ENCODE measurements around the gene TCF12. TPM values are rescaled to one million over a fixed set of nuclear protein-coding genes. Genes with fewer than 3 reads are reported as not detected.

TCF12 gene
- total and polyA plus RNA-seq, 2 of the 8 experiments (the other 6 are each of a cell fraction or from before 2014, with no cell fraction given), result 85.8 to 101 TPM

DNA sequence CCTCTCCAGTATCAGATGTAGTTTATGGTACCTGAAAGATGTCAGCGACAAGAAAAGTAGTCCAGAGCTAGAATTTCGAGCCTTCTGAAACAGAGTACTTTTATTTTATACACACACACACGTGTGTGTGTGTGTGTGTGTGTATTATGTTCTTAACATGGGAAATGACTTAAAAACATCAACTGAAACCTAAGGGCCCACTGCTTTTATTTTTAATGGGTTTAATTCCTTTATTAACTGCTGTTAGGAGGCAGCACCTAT, 1.9 kb downstream of the TCF12 start (continued):
- TF ChIP-seq, protein P1, sequence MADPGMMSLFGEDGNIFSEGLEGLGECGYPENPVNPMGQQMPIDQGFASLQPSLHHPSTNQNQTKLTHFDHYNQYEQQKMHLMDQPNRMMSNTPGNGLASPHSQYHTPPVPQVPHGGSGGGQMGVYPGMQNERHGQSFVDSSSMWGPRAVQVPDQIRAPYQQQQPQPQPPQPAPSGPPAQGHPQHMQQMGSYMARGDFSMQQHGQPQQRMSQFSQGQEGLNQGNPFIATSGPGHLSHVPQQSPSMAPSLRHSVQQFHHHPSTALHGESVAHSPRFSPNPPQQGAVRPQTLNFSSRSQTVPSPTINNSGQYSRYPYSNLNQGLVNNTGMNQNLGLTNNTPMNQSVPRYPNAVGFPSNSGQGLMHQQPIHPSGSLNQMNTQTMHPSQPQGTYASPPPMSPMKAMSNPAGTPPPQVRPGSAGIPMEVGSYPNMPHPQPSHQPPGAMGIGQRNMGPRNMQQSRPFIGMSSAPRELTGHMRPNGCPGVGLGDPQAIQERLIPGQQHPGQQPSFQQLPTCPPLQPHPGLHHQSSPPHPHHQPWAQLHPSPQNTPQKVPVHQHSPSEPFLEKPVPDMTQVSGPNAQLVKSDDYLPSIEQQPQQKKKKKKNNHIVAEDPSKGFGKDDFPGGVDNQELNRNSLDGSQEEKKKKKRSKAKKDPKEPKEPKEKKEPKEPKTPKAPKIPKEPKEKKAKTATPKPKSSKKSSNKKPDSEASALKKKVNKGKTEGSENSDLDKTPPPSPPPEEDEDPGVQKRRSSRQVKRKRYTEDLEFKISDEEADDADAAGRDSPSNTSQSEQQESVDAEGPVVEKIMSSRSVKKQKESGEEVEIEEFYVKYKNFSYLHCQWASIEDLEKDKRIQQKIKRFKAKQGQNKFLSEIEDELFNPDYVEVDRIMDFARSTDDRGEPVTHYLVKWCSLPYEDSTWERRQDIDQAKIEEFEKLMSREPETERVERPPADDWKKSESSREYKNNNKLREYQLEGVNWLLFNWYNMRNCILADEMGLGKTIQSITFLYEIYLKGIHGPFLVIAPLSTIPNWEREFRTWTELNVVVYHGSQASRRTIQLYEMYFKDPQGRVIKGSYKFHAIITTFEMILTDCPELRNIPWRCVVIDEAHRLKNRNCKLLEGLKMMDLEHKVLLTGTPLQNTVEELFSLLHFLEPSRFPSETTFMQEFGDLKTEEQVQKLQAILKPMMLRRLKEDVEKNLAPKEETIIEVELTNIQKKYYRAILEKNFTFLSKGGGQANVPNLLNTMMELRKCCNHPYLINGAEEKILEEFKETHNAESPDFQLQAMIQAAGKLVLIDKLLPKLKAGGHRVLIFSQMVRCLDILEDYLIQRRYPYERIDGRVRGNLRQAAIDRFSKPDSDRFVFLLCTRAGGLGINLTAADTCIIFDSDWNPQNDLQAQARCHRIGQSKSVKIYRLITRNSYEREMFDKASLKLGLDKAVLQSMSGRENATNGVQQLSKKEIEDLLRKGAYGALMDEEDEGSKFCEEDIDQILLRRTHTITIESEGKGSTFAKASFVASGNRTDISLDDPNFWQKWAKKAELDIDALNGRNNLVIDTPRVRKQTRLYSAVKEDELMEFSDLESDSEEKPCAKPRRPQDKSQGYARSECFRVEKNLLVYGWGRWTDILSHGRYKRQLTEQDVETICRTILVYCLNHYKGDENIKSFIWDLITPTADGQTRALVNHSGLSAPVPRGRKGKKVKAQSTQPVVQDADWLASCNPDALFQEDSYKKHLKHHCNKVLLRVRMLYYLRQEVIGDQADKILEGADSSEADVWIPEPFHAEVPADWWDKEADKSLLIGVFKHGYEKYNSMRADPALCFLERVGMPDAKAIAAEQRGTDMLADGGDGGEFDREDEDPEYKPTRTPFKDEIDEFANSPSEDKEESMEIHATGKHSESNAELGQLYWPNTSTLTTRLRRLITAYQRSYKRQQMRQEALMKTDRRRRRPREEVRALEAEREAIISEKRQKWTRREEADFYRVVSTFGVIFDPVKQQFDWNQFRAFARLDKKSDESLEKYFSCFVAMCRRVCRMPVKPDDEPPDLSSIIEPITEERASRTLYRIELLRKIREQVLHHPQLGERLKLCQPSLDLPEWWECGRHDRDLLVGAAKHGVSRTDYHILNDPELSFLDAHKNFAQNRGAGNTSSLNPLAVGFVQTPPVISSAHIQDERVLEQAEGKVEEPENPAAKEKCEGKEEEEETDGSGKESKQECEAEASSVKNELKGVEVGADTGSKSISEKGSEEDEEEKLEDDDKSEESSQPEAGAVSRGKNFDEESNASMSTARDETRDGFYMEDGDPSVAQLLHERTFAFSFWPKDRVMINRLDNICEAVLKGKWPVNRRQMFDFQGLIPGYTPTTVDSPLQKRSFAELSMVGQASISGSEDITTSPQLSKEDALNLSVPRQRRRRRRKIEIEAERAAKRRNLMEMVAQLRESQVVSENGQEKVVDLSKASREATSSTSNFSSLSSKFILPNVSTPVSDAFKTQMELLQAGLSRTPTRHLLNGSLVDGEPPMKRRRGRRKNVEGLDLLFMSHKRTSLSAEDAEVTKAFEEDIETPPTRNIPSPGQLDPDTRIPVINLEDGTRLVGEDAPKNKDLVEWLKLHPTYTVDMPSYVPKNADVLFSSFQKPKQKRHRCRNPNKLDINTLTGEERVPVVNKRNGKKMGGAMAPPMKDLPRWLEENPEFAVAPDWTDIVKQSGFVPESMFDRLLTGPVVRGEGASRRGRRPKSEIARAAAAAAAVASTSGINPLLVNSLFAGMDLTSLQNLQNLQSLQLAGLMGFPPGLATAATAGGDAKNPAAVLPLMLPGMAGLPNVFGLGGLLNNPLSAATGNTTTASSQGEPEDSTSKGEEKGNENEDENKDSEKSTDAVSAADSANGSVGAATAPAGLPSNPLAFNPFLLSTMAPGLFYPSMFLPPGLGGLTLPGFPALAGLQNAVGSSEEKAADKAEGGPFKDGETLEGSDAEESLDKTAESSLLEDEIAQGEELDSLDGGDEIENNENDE (IDR thresholded peaks at IDR 0.05; ENCODE audit: insufficient replicate concordance, low read length), result no peak
- TF ChIP-seq HDAC6 (IDR thresholded peaks at IDR 0.05; ENCODE audit: low read depth, low read length) (no peak), JUND (IDR thresholded peaks at IDR 0.05; ENCODE audit: low read length) (no peak), SUZ12 (IDR thresholded peaks at IDR 0.05; ENCODE audit: low read length) (no peak), CBX5 (IDR thresholded peaks at IDR 0.05; ENCODE audit: low read depth, low read length) (no peak), KDM4A (IDR thresholded peaks at IDR 0.05; ENCODE audit: low read depth, low read length, severe bottlenecking) (no peak), TAF1 (IDR thresholded peaks at IDR 0.05; ENCODE audit: low read depth, low read length) (no peak), SIRT6 (IDR thresholded peaks at IDR 0.05; ENCODE audit: low read length) (no peak), POLR2A (IDR thresholded peaks at IDR 0.05; ENCODE audit: control extremely low read depth in 1 of 2, low read depth in 2 of 2, low read length in 2 of 2) (no peak), RBBP5 (IDR thresholded peaks at IDR 0.05; ENCODE audit: borderline replicate concordance, low read depth, low read length) (no peak)
- TF ChIP-seq, protein P2, sequence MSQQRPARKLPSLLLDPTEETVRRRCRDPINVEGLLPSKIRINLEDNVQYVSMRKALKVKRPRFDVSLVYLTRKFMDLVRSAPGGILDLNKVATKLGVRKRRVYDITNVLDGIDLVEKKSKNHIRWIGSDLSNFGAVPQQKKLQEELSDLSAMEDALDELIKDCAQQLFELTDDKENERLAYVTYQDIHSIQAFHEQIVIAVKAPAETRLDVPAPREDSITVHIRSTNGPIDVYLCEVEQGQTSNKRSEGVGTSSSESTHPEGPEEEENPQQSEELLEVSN (IDR thresholded peaks at IDR 0.05), result no peak
- TF ChIP-seq, protein P3, sequence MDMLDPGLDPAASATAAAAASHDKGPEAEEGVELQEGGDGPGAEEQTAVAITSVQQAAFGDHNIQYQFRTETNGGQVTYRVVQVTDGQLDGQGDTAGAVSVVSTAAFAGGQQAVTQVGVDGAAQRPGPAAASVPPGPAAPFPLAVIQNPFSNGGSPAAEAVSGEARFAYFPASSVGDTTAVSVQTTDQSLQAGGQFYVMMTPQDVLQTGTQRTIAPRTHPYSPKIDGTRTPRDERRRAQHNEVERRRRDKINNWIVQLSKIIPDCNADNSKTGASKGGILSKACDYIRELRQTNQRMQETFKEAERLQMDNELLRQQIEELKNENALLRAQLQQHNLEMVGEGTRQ (IDR thresholded peaks at IDR 0.05; ENCODE audit: low read length), result no peak
